ENCODE measurements around the gene UBL4B. TPM values are rescaled to one million over a fixed set of nuclear protein-coding genes. Genes with fewer than 3 reads are reported as not detected.

The UBL4B gene
- polyA plus RNA-seq, 1 donor (not counting 4 experiments of a cell fraction or from before 2014, with no cell fraction given) = not detected

- no peak overlapping the region for H3K9ac ChIP-seq (ENCODE audit: control insufficient read depth, extremely low read depth, insufficient read depth, low read length)
- no peaks in the 10 kb centered on the region for H4K20me1 ChIP-seq (ENCODE audit: control insufficient read depth, extremely low read depth, insufficient read depth, low read length)
- H3K79me2 ChIP-seq (ENCODE audit: control insufficient read depth, insufficient read depth, low read length) = no peaks in the 10 kb centered on the region
- H3K9me3 ChIP-seq (ENCODE audit: control insufficient read depth, low read depth, low read length) = no peaks in the 10 kb centered on the region
- H3K36me3 ChIP-seq (ENCODE audit: control insufficient read depth in 2 of 2, extremely low read depth in 1 of 2, insufficient read depth in 2 of 2, low read length in 2 of 2) = no peaks in the 10 kb centered on the region
- H3K4me3 ChIP-seq (ENCODE audit: control insufficient read depth in 2 of 3, extremely low read depth in 1 of 3, insufficient read depth in 2 of 3, low read depth in 1 of 3, low read length in 3 of 3) = no peak overlapping the region
- dilution Hi-C loops (cut with MboI; ENCODE audit: extremely low pct_ligation_motif_present, low sequenced_read_pairs) = no loop called here
- FAIRE-seq (peak; percentile 65), DNase-seq (ENCODE audit: low read depth, low spot score) (no peak)
- no peaks in the 10 kb centered on the region for H3K9me1 ChIP-seq (ENCODE audit: control insufficient read depth, extremely low read depth, insufficient read depth, low read length)
- no peak for TF ChIP-seq EZH2 (IDR thresholded peaks at IDR 0.05; ENCODE audit: low read length)
- TF ChIP-seq CTCF (optimal IDR thresholded peaks at IDR 0.05 in 1 of 3, IDR thresholded peaks at IDR 0.05 in 1 of 3, conservative IDR thresholded peaks at IDR 0.05 in 1 of 3; ENCODE audit: extremely low read depth in 1 of 3, insufficient read depth in 2 of 3, low read length in 3 of 3) = peak; percentile 50 to 71 (median 68)
- H3K27me3 ChIP-seq (ENCODE audit: control insufficient read depth, extremely low read depth, insufficient read depth, low read length) = peaks cover 64% of the 10 kb centered on the region
- no peak overlapping the region for H2AFZ ChIP-seq (ENCODE audit: control insufficient read depth, low read length)
- H3K4me2 ChIP-seq (ENCODE audit: control insufficient read depth, extremely low read depth, insufficient read depth, low read depth, low read length) = no peak overlapping the region
- H3K27ac ChIP-seq (ENCODE audit: control insufficient read depth, insufficient read depth, low read length) = no peak overlapping the region
- H3K4me1 ChIP-seq (ENCODE audit: control insufficient read depth, extremely low read depth, insufficient read depth, low read length) = peaks cover 6% of the 10 kb centered on the region
Measured at GRCh38 chr1:110087812-110088738, 24.2 kb upstream of the UBL4B start.

DNA sequence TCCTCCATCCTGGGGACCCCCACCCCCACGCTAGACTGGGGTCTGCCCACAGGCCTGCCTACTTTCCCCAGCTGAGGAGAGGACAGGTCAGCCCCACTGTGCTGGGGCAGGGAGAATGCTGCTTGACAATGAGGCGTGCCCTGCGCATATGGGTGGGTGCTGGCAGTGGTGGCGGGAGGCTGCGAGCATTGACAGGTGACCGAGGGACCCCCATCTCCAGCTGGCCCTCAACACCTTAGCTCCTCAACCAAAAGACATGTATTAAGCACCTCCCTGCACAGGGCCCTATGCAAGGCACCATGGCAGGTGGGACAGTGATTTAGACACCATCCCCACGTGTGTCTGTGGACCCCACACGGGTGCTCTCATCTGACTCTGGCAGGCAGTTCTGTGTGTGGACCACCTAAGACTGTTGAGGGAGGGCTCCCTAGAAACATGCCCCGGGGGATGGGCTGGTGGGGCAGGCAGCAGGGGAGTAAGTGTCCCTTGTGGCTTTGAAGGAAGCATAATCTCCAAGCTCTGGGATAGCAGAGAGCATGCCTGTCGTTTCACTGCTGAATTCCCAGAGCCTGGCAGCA lies 23.4 kb upstream of the UBL4B start:
- Histone ChIP-seq H3K9me1 (ENCODE audit: control insufficient read depth, extremely low read depth, insufficient read depth, low read length) (no peaks in the 10 kb centered on the region), H3K4me1 (ENCODE audit: control insufficient read depth, extremely low read depth, insufficient read depth, low read length) (peaks cover 3% of the 10 kb centered on the region), H3K9me3 (ENCODE audit: control insufficient read depth, low read depth, low read length) (no peaks in the 10 kb centered on the region), H4K20me1 (ENCODE audit: control insufficient read depth, extremely low read depth, insufficient read depth, low read length) (no peaks in the 10 kb centered on the region), H3K4me2 (ENCODE audit: control insufficient read depth, extremely low read depth, insufficient read depth, low read depth, low read length) (no peak overlapping the region), H3K4me3 (ENCODE audit: control insufficient read depth in 2 of 3, extremely low read depth in 1 of 3, insufficient read depth in 2 of 3, low read depth in 1 of 3, low read length in 3 of 3) (no peak overlapping the region), H3K27me3 (ENCODE audit: control insufficient read depth, extremely low read depth, insufficient read depth, low read length) (peaks cover 62% of the 10 kb centered on the region), H3K27ac (ENCODE audit: control insufficient read depth, insufficient read depth, low read length) (no peak overlapping the region), H2AFZ (ENCODE audit: control insufficient read depth, low read length) (no peak overlapping the region), H3K9ac (ENCODE audit: control insufficient read depth, extremely low read depth, insufficient read depth, low read length) (no peak overlapping the region), H3K79me2 (ENCODE audit: control insufficient read depth, insufficient read depth, low read length) (no peaks in the 10 kb centered on the region), H3K36me3 (ENCODE audit: control insufficient read depth in 2 of 2, extremely low read depth in 1 of 2, insufficient read depth in 2 of 2, low read length in 2 of 2) (no peaks in the 10 kb centered on the region)
- DNase-seq (ENCODE audit: low read depth, low spot score) (no peak), FAIRE-seq (no peak)
- dilution Hi-C loops (cut with MboI; ENCODE audit: extremely low pct_ligation_motif_present, low sequenced_read_pairs) = no loop called here
- TF ChIP-seq CTCF (optimal IDR thresholded peaks at IDR 0.05 in 1 of 3, IDR thresholded peaks at IDR 0.05 in 1 of 3, conservative IDR thresholded peaks at IDR 0.05 in 1 of 3; ENCODE audit: extremely low read depth in 1 of 3, insufficient read depth in 2 of 3, low read length in 3 of 3) (no peak), EZH2 (IDR thresholded peaks at IDR 0.05; ENCODE audit: low read length) (no peak)

Data from keratinocyte (primary cell).